GM12878 (cell line): ENCODE results near the gene HEXB. TPM values are rescaled to one million over a fixed set of nuclear protein-coding genes. Genes with fewer than 3 reads are reported as not detected.
A peak's percentile ranks its signal among the peaks of the same experiment; 100 is the strongest.

Source experiments
- CBX5 ChIP-seq: sonication (generic); IDR thresholded peaks from 2 replicates; pipeline ENCODE4 v1.6.1; 2016; ENCODE audit warnings: low read depth, moderate library complexity, mild to moderate bottlenecking, inconsistent platforms
- EED ChIP-seq: sonication (generic); IDR thresholded peaks from 2 replicates; pipeline ENCODE4 v1.6.1; 2016; ENCODE audit warnings: antibody characterized with exemption, low read depth
- EZH2 ChIP-seq: IDR thresholded peaks from 2 replicates; pipeline ENCODE4 v1.6.1; 2012; ENCODE audit warnings: low read depth, mild to moderate bottlenecking, control low read depth, inconsistent platforms, low read length, borderline replicate concordance; ENCODE audit not compliant: control insufficient read depth
- HDAC6 ChIP-seq: fragments of 200-600 bp; sonication (generic); IDR thresholded peaks from one replicate; pipeline ENCODE4 v1.8.0; 2017; ENCODE audit warnings: antibody characterized with exemption; ENCODE audit not compliant: unreplicated experiment
- HSF1 ChIP-seq: fragments of 150-350 bp; IDR thresholded peaks from 2 replicates; pipeline ENCODE4 v1.6.1; 2014; ENCODE audit warnings: mild to moderate bottlenecking, low read depth, low read length
- IRF3 ChIP-seq: fragments of 450-650 bp; IDR thresholded peaks from 2 replicates; pipeline ENCODE4 v1.6.1; 2014; ENCODE audit warnings: mild to moderate bottlenecking
- IRF5 ChIP-seq: fragments of 450-650 bp; IDR thresholded peaks from 2 replicates; pipeline ENCODE4 v1.6.1; 2017; ENCODE audit warnings: borderline replicate concordance
- KLF5 ChIP-seq: fragments of 450-650 bp; IDR thresholded peaks from 2 replicates; pipeline ENCODE4 v1.6.1; 2014; ENCODE audit warnings: mild to moderate bottlenecking; ENCODE audit not compliant: partially characterized antibody
- POU2F2 ChIP-seq: IDR thresholded peaks from 3 replicates; pipeline ENCODE4 v1.6.1; 2011; ENCODE audit warnings: low read depth, mild to moderate bottlenecking, low read length, borderline replicate concordance
- RAD51 ChIP-seq: fragments of 450-650 bp; IDR thresholded peaks from 2 replicates; pipeline ENCODE4 v1.6.1; 2016; ENCODE audit warnings: moderate library complexity, mild to moderate bottlenecking, inconsistent platforms
- SPI1 ChIP-seq: IDR thresholded peaks from 2 replicates; pipeline ENCODE4 v1.6.1; 2011; ENCODE audit warnings: low read depth, mild to moderate bottlenecking, low read length, moderate library complexity, borderline replicate concordance; ENCODE audit not compliant: insufficient read depth
- STAT3 ChIP-seq: IDR thresholded peaks from 2 replicates; pipeline ENCODE4 v1.6.1; 2011; ENCODE audit warnings: low read depth, low read length, improper control_type of control experiment
- TAF1 ChIP-seq: IDR thresholded peaks from 2 replicates; pipeline ENCODE4 v1.6.1; 2011; ENCODE audit warnings: mild to moderate bottlenecking, low read depth, low read length, borderline replicate concordance
- TCF3 ChIP-seq: IDR thresholded peaks from 2 replicates; pipeline ENCODE4 v1.6.1; 2012; ENCODE audit warnings: low read depth, mild to moderate bottlenecking, low read length, borderline replicate concordance; ENCODE audit not compliant: insufficient read depth
- polyA plus RNA-seq, 11 experiments: library from polyadenylated mRNA; depleted of rRNA in 4 of 11; unstranded in 6 of 11; stranded (reverse) in 5 of 11; fragments of >200 nt; fragmentation: Nextera tagmentation in 4 of 11; fragmentation: Illumina TruSeq in 1 of 11; extraction: Ambion mirVana in 4 of 11; extraction: Trizol in 1 of 11; gene quantifications; 1 replicate in 1 of 11; 2 replicates in 10 of 11; pipeline versions ENCODE4 v1.2.1 to v1.2.3, GENCODE V29; 2011 to 2016; ENCODE audit warnings: inconsistent platforms in 2 of 11, missing spikeins in 2 of 11, low read depth in 1 of 11
- total RNA-seq, 4 experiments: library from RNA; depleted of rRNA in 3 of 4; stranded (reverse); fragments of >200 nt in 3 of 4; fragmentation: Illumina TruSeq in 1 of 4; extraction: Trizol in 1 of 4; gene quantifications; 2 replicates each; pipeline versions ENCODE4 v1.2.1 to v1.2.3, GENCODE V29; 2013 to 2021
- TF ChIP-seq, protein P1 (sequence below): fragments of 150-350 bp; IDR thresholded peaks from 2 replicates; pipeline ENCODE4 v1.6.1; 2016; ENCODE audit warnings: low read depth, low read length
- TF ChIP-seq, protein P2 (sequence below): IDR thresholded peaks from 2 replicates; pipeline ENCODE4 v1.6.1; 2012; ENCODE audit warnings: mild to moderate bottlenecking, low read depth, low read length

HEXB gene
- total and polyA plus RNA-seq, 10 of the 15 experiments (the other 5 are each of a cell fraction or from before 2014, with no cell fraction given), result 13.5 to 76.0 (median 42.6) TPM

- TF ChIP-seq IRF5 (no peak), SPI1 (no peak), POU2F2 (no peak), RAD51 (no peak), HSF1 (peak; percentile 74; the same call in 1 of the 2 replicates), CBX5 (no peak), TAF1 (no peak), HDAC6 (no peak), TCF3 (no peak), STAT3 (no peak), IRF3 (no peak), EED (no peak), KLF5 (no peak), EZH2 (no peak)
- TF ChIP-seq, protein P1, sequence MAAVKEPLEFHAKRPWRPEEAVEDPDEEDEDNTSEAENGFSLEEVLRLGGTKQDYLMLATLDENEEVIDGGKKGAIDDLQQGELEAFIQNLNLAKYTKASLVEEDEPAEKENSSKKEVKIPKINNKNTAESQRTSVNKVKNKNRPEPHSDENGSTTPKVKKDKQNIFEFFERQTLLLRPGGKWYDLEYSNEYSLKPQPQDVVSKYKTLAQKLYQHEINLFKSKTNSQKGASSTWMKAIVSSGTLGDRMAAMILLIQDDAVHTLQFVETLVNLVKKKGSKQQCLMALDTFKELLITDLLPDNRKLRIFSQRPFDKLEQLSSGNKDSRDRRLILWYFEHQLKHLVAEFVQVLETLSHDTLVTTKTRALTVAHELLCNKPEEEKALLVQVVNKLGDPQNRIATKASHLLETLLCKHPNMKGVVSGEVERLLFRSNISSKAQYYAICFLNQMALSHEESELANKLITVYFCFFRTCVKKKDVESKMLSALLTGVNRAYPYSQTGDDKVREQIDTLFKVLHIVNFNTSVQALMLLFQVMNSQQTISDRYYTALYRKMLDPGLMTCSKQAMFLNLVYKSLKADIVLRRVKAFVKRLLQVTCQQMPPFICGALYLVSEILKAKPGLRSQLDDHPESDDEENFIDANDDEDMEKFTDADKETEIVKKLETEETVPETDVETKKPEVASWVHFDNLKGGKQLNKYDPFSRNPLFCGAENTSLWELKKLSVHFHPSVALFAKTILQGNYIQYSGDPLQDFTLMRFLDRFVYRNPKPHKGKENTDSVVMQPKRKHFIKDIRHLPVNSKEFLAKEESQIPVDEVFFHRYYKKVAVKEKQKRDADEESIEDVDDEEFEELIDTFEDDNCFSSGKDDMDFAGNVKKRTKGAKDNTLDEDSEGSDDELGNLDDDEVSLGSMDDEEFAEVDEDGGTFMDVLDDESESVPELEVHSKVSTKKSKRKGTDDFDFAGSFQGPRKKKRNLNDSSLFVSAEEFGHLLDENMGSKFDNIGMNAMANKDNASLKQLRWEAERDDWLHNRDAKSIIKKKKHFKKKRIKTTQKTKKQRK, result no peak
- TF ChIP-seq, protein P2, sequence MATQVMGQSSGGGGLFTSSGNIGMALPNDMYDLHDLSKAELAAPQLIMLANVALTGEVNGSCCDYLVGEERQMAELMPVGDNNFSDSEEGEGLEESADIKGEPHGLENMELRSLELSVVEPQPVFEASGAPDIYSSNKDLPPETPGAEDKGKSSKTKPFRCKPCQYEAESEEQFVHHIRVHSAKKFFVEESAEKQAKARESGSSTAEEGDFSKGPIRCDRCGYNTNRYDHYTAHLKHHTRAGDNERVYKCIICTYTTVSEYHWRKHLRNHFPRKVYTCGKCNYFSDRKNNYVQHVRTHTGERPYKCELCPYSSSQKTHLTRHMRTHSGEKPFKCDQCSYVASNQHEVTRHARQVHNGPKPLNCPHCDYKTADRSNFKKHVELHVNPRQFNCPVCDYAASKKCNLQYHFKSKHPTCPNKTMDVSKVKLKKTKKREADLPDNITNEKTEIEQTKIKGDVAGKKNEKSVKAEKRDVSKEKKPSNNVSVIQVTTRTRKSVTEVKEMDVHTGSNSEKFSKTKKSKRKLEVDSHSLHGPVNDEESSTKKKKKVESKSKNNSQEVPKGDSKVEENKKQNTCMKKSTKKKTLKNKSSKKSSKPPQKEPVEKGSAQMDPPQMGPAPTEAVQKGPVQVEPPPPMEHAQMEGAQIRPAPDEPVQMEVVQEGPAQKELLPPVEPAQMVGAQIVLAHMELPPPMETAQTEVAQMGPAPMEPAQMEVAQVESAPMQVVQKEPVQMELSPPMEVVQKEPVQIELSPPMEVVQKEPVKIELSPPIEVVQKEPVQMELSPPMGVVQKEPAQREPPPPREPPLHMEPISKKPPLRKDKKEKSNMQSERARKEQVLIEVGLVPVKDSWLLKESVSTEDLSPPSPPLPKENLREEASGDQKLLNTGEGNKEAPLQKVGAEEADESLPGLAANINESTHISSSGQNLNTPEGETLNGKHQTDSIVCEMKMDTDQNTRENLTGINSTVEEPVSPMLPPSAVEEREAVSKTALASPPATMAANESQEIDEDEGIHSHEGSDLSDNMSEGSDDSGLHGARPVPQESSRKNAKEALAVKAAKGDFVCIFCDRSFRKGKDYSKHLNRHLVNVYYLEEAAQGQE, result no peak
These were observed 81.4 kb downstream of the HEXB start (continued) for GRCh38 chr5:74766418-74766848.
